H1 (cell line): ENCODE results near the gene NCAPG. TPM values are rescaled to one million over a fixed set of nuclear protein-coding genes. Genes with fewer than 3 reads are reported as not detected.

Experiments
- CTCF ChIA-PET: fragments of 300-600 bp; sonication (Branson Sonifier 250); formaldehyde crosslinking; loops from one replicate; lab custom pipeline; 2021; ENCODE audit not compliant: partially characterized antibody; lab: Charles Lee
- POLR2A ChIA-PET: fragments of 300-600 bp; sonication (Branson Sonifier 250); formaldehyde crosslinking; loops from one replicate; lab custom pipeline; 2021; ENCODE audit warnings: inconsistent platforms; ENCODE audit not compliant: partially characterized antibody; lab: Charles Lee
- DNase-seq, 2 experiments: peaks; one replicate each; pipeline versions ENCODE4 v3.0.0 to v3.0.0-alpha.2; 2010 to 2022; ENCODE audit warnings: low spot score in 2 of 2, low read depth in 1 of 2, mixed read lengths in 1 of 2
- FAIRE-seq: peaks from 2 replicates; lab custom pipeline; 2011; peaks lifted over from hg19 to GRCh38; lab: Jason Lieb, UNC
- H2AFZ ChIP-seq: 2 replicates; pipeline ENCODE4 v1.8.1; 2012; ENCODE audit warnings: low read length, inconsistent platforms
- H2AK5ac ChIP-seq: 2 replicates; pipeline ENCODE4 v1.6.1; 2013; ENCODE audit warnings: low read depth, low read length
- H2BK120ac ChIP-seq: replicated peaks from 2 replicates; pipeline ENCODE3; 2013; ENCODE audit warnings: low read depth, low read length, inconsistent platforms
- H2BK12ac ChIP-seq: 2 replicates; pipeline ENCODE4 v1.6.1; 2013; ENCODE audit warnings: low read depth, low read length
- H2BK15ac ChIP-seq: 2 replicates; pipeline ENCODE4 v1.6.1; 2013; ENCODE audit warnings: low read length
- H2BK20ac ChIP-seq: 2 replicates; pipeline ENCODE4 v1.6.1; 2013; ENCODE audit warnings: low read length
- H2BK5ac ChIP-seq: 2 replicates; pipeline ENCODE4 v1.6.1; 2013; ENCODE audit warnings: low read depth, low read length
- H3K14ac ChIP-seq: 2 replicates; pipeline ENCODE4 v1.6.1; 2013; ENCODE audit warnings: inconsistent platforms; ENCODE audit not compliant: insufficient read length
- H3K18ac ChIP-seq: 2 replicates; pipeline ENCODE4 v1.6.1; 2013; ENCODE audit warnings: low read length; ENCODE audit errors: extremely low read depth
- H3K23ac ChIP-seq: 2 replicates; pipeline ENCODE4 v1.6.1; 2013; ENCODE audit warnings: inconsistent platforms; ENCODE audit not compliant: insufficient read length
- H3K23me2 ChIP-seq: 2 replicates; pipeline ENCODE4 v1.6.1; 2013; ENCODE audit warnings: low read depth, low read length
- H3K27ac ChIP-seq: 2 replicates; pipeline ENCODE4 v1.6.1; 2011; ENCODE audit warnings: low read depth, low read length, inconsistent platforms
- H3K27me3 ChIP-seq, 4 experiments: replicated peaks in 1 of 4; 1 replicate in 1 of 4; 2 replicates in 3 of 4; pipeline versions ENCODE4 v1.6.1 to v1.8.1; 2011 to 2013; ENCODE audit warnings: low read length in 3 of 4, mild to moderate bottlenecking in 3 of 4, inconsistent platforms in 2 of 4, mixed read lengths in 2 of 4, moderate library complexity in 1 of 4; ENCODE audit not compliant: control insufficient read depth in 3 of 4, insufficient read depth in 3 of 4; ENCODE audit errors: extremely low read depth in 1 of 4
- H3K36me3 ChIP-seq, 4 experiments: 2 replicates each; pipeline versions ENCODE4 v1.6.1 to v1.8.1; 2011 to 2013; ENCODE audit warnings: mild to moderate bottlenecking in 4 of 4, low read length in 3 of 4, moderate library complexity in 2 of 4, control low read depth in 1 of 4, inconsistent platforms in 1 of 4; ENCODE audit not compliant: insufficient read depth in 4 of 4, control insufficient read depth in 2 of 4
- H3K4ac ChIP-seq: replicated peaks from 2 replicates; pipeline ENCODE3; 2013; ENCODE audit warnings: low read length, low read depth, mixed read lengths, inconsistent platforms; ENCODE audit not compliant: insufficient read length
- H3K4me1 ChIP-seq, 4 experiments: replicated peaks in 1 of 4; 1 replicate in 1 of 4; 2 replicates in 3 of 4; pipeline versions ENCODE4 v1.6.1 to v1.8.1; 2011 to 2013; ENCODE audit warnings: low read length in 3 of 4, inconsistent platforms in 2 of 4, mixed read lengths in 1 of 4; ENCODE audit not compliant: insufficient read depth in 4 of 4, control insufficient read depth in 3 of 4
- H3K4me2 ChIP-seq, 2 experiments: 2 replicates each; pipeline versions ENCODE4 v1.6.1 to v1.8.1; 2011 to 2013; ENCODE audit warnings: low read depth in 2 of 2, low read length in 2 of 2, control low read depth in 1 of 2, inconsistent platforms in 1 of 2, mild to moderate bottlenecking in 1 of 2; ENCODE audit not compliant: insufficient read depth in 1 of 2
- H3K4me3 ChIP-seq, 4 experiments: fragments of 200-600, 300-600 bp in 1 of 4; sonication (generic), shearing (Covaris generic), sonication (Bioruptor Twin) in 1 of 4; 2 replicates each; pipeline versions ENCODE4 v1.5.1 to v1.8.1; 2011 to 2016; ENCODE audit warnings: low read length in 4 of 4, low read depth in 3 of 4, control low read depth in 2 of 4, inconsistent platforms in 2 of 4, mild to moderate bottlenecking in 2 of 4, mixed read lengths in 1 of 4, moderate library complexity in 1 of 4; ENCODE audit not compliant: insufficient read depth in 2 of 4; ENCODE audit errors: extremely low read depth in 1 of 4
- H3K56ac ChIP-seq: replicated peaks from 2 replicates; pipeline ENCODE3; 2013; ENCODE audit warnings: low read depth, mild to moderate bottlenecking, mixed read lengths, low read length, inconsistent platforms; ENCODE audit not compliant: insufficient read length
- H3K79me1 ChIP-seq: 2 replicates; pipeline ENCODE4 v1.6.1; 2013; ENCODE audit warnings: low read depth, low read length, control low read depth
- H3K79me2 ChIP-seq, 2 experiments: 2 replicates each; pipeline versions ENCODE4 v1.6.1 to v1.8.1; 2012 to 2013; ENCODE audit warnings: low read length in 2 of 2, mild to moderate bottlenecking in 2 of 2, inconsistent platforms in 1 of 2; ENCODE audit not compliant: insufficient read depth in 2 of 2, control insufficient read depth in 1 of 2
- H3K9ac ChIP-seq, 4 experiments: replicated peaks in 1 of 4; 1 replicate in 1 of 4; 2 replicates in 3 of 4; pipeline versions ENCODE4 v1.6.1 to v1.8.1; 2011 to 2013; ENCODE audit warnings: low read depth in 3 of 4, low read length in 3 of 4, control low read depth in 2 of 4, mild to moderate bottlenecking in 2 of 4, moderate library complexity in 2 of 4, inconsistent platforms in 1 of 4; ENCODE audit errors: extremely low read depth in 1 of 4
- H3K9me3 ChIP-seq, 2 experiments: 2 replicates each; pipeline versions ENCODE4 v1.6.1 to v1.8.1; 2012 to 2013; ENCODE audit warnings: mild to moderate bottlenecking in 2 of 2, moderate library complexity in 2 of 2, control low read depth in 1 of 2, inconsistent platforms in 1 of 2, low read depth in 1 of 2, low read length in 1 of 2, mixed read lengths in 1 of 2; ENCODE audit not compliant: insufficient read depth in 2 of 2
- H4K20me1 ChIP-seq, 2 experiments: replicated peaks in 1 of 2; 2 replicates each; pipeline versions ENCODE3 to v1.8.1; 2011 to 2013; ENCODE audit warnings: inconsistent platforms in 2 of 2, low read length in 2 of 2, mild to moderate bottlenecking in 1 of 2; ENCODE audit not compliant: insufficient read depth in 2 of 2, control insufficient read depth in 1 of 2
- H4K5ac ChIP-seq: 2 replicates; pipeline ENCODE4 v1.6.1; 2013; ENCODE audit warnings: low read length, low read depth, mixed read lengths, inconsistent platforms; ENCODE audit not compliant: insufficient read length
- H4K8ac ChIP-seq: 2 replicates; pipeline ENCODE4 v1.8.0; 2013; ENCODE audit warnings: mild to moderate bottlenecking, moderate library complexity, low read length, inconsistent platforms; ENCODE audit not compliant: insufficient read depth; ENCODE audit errors: extremely low read depth
- H4K91ac ChIP-seq: replicated peaks from 2 replicates; pipeline ENCODE3; 2013; ENCODE audit warnings: low read length, mixed read lengths, inconsistent platforms; ENCODE audit not compliant: insufficient read length
- CEBPB ChIP-seq: IDR thresholded peaks from 2 replicates; pipeline ENCODE4 v1.6.1; 2012; ENCODE audit warnings: low read depth, low read length
- HDAC2 ChIP-seq, 2 experiments: fragments of 300-600 bp in 1 of 2; sonication (generic) in 1 of 2; IDR thresholded peaks; 2 replicates each; pipeline ENCODE4 v1.6.1; 2011 to 2012; ENCODE audit warnings: low read depth in 2 of 2, low read length in 2 of 2, mild to moderate bottlenecking in 2 of 2, moderate library complexity in 2 of 2, borderline replicate concordance in 1 of 2, inconsistent platforms in 1 of 2
- HDAC6 ChIP-seq: IDR thresholded peaks from one replicate; pipeline ENCODE4 v1.7.1; 2012; ENCODE audit warnings: low read depth, mild to moderate bottlenecking, inconsistent platforms, low read length, moderate library complexity
- MAFK ChIP-seq: IDR thresholded peaks from 2 replicates; pipeline ENCODE4 v1.6.1; 2012; ENCODE audit warnings: low read depth, mild to moderate bottlenecking, improper control_type of control experiment, low read length
- NANOG ChIP-seq: IDR thresholded peaks from 2 replicates; pipeline ENCODE4 v1.6.1; 2011; ENCODE audit warnings: low read length, low read depth, mild to moderate bottlenecking, inconsistent platforms; ENCODE audit not compliant: insufficient read depth, poor library complexity, severe bottlenecking
- POLR2A ChIP-seq, 2 experiments: IDR thresholded peaks; 1 replicate in 1 of 2; 2 replicates in 1 of 2; pipeline ENCODE4 v1.6.1; 2011; ENCODE audit warnings: low read depth in 2 of 2, low read length in 2 of 2, mild to moderate bottlenecking in 2 of 2; ENCODE audit errors: control extremely low read depth in 1 of 2
- POLR2AphosphoS5 ChIP-seq: IDR thresholded peaks from 2 replicates; pipeline ENCODE4 v1.6.1; 2011; ENCODE audit warnings: low read depth, low read length
- POU5F1 ChIP-seq: IDR thresholded peaks from 2 replicates; pipeline ENCODE4 v1.6.1; 2011; ENCODE audit warnings: low read depth, mild to moderate bottlenecking, low read length, moderate library complexity
- RAD21 ChIP-seq, 2 experiments: IDR thresholded peaks in 1 of 2; conservative IDR thresholded peaks in 1 of 2; 2 replicates each; pipeline ENCODE4 v1.6.1; 2011; ENCODE audit warnings: low read depth in 2 of 2, low read length in 2 of 2, improper control_type of control experiment in 1 of 2, inconsistent platforms in 1 of 2, mild to moderate bottlenecking in 1 of 2, moderate library complexity in 1 of 2
- SUZ12 ChIP-seq: fragments of 200-600 bp; sonication (generic); IDR thresholded peaks from 2 replicates; pipeline ENCODE4 v1.6.1; 2012; ENCODE audit warnings: mild to moderate bottlenecking, inconsistent platforms, low read length, moderate library complexity, mixed read lengths
- WGBS, 2 experiments: shearing (Covaris generic) in 1 of 2; methylation state at CpG; one replicate each; pipeline versions ENCODE4 v1.1.6 to v1.1.7; 2013 to 2015; ENCODE audit warnings: low lambda C conversion rate in 2 of 2, mixed read lengths in 2 of 2, inconsistent platforms in 1 of 2, low coverage in 1 of 2, missing lambda C conversion rate in 1 of 2; ENCODE audit not compliant: insufficient replicate concordance in 2 of 2, insufficient coverage in 1 of 2, insufficient read length in 1 of 2; ENCODE audit errors: extremely low coverage in 1 of 2, missing lambda C conversion rate in 1 of 2; 5-methylcytosine and 5-hydroxymethylcytosine counted together
- polyA plus RNA-seq, 7 experiments: library from polyadenylated mRNA; depleted of rRNA in 3 of 7; stranded (reverse) in 5 of 7; unstranded in 2 of 7; fragments of >200 nt in 5 of 7; fragments of 200-250 nt in 2 of 7; gene quantifications; 1 replicate in 5 of 7; 2 replicates in 1 of 7; 4 replicates in 1 of 7; pipeline versions ENCODE4 v1.2.1 to v1.2.3, GENCODE V29; 2011 to 2013; ENCODE audit warnings: missing spikeins in 2 of 7, mixed read lengths in 2 of 7
- total RNA-seq: library from RNA; stranded (reverse); fragmentation: NEBNext Ultra II Directional; extraction: Animal tissue kit (Norgen Biotek cat#: 25700); gene quantifications from 2 replicates; pipeline ENCODE4 v1.2.1, GENCODE V29; 2021
- TF ChIP-seq, protein P1 (sequence below): IDR thresholded peaks from 2 replicates; pipeline ENCODE4 v1.6.1; 2012; ENCODE audit warnings: low read length, inconsistent platforms

The NCAPG gene
- total and polyA plus RNA-seq, 2 of the 8 experiments (the other 6 are each of a cell fraction or from before 2014, with no cell fraction given): 12.9 to 52.3 TPM

DNA sequence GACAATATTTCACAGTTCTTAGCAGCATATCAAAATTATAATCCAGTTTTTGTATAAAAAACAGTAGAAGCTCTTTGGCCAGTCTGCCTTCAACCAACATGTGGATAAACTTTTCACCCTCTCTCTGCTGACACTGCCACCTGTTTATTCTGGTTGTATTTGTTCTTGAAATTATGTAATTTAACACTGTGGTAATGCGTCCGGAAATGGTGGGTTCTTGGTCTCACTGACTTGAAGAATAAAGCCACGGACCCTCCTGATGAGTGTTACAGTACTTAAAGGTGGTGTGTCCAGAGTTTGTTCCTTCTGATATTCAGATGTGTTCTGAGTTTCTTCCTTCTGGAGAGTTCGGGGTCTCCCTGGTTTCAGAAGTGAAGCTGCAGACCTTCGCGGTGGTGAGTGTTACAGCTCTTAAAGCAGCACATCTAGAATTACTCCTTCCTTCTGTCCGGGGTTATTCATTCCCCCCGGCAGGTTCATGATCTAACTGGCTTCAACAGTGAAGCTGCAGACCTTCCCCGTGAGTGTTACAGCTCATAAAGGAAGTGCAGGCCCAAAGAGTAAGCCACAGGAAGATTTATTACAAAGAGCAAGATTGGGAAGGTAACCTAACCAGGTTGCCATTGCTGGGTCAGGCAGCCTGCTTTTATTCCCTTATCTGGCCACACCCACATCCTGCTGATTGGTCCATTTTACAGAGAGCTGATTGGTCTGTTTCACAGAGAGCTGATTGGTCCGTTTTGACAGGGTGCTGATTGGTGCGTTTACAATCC lies 45.1 kb upstream of the NCAPG start:
- WGBS, 2 experiments: 90% methylated on average over 11 of the region's 11 CpGs; no CpG with 5 or more reads in 1 of the 2 experiments
- Histone ChIP-seq H3K23ac (no peak overlapping the region), H2AK5ac (no peak overlapping the region), H2BK20ac (no peak overlapping the region), H3K27me3 (no peaks in the 10 kb centered on the region), H3K14ac (no peak overlapping the region), H3K9ac (no peak overlapping the region), H2BK120ac (no peak overlapping the region), H3K79me1 (no peaks in the 10 kb centered on the region), H3K4me1 (peaks cover 0 to 3% (median 3%) of the 10 kb centered on the region in 4 experiments; a peak in 4 of 7 replicates), H3K18ac (no peak overlapping the region), H2BK5ac (no peak overlapping the region), H3K79me2 (no peaks in the 10 kb centered on the region), H3K56ac (no peak overlapping the region), H2BK15ac (no peak overlapping the region), H4K5ac (no peak overlapping the region), H2BK12ac (no peak overlapping the region), H3K36me3 (no peaks in the 10 kb centered on the region), H3K4me3 (no peak overlapping the region), H4K91ac (no peak overlapping the region), H4K20me1 (no peaks in the 10 kb centered on the region), H3K4me2 (no peak overlapping the region), H3K4ac (no peak overlapping the region), H3K27ac (no peak overlapping the region), H4K8ac (no peak overlapping the region), H3K23me2 (no peaks in the 10 kb centered on the region), H3K9me3 (peaks cover 0 to 15% of the 10 kb centered on the region in 2 experiments; a peak in 3 of 4 replicates), H2AFZ (no peak overlapping the region)
- ChIA-PET POLR2A (no interaction called here), CTCF (interaction anchor here (1.7 kb wide), 1 partner anchor 16 kb away, joined by 4 read pairs; the partner anchor contains the start of gene FAM184B)
- FAIRE-seq (no peak), DNase-seq (no peak)
- TF ChIP-seq POLR2AphosphoS5 (no peak), HDAC2 (IDR thresholded peaks at IDR 0.05; ENCODE audit: borderline replicate concordance in 1 of 2, low read depth in 2 of 2, low read length in 2 of 2) (no peak), POU5F1 (no peak), POLR2A (IDR thresholded peaks at IDR 0.05; ENCODE audit: control extremely low read depth in 1 of 2, low read depth in 2 of 2, low read length in 2 of 2) (no peak), MAFK (no peak), SUZ12 (no peak), HDAC6 (no peak), RAD21 (IDR thresholded peaks at IDR 0.05 in 1 of 2, conservative IDR thresholded peaks at IDR 0.05 in 1 of 2; ENCODE audit: low read depth in 2 of 2, low read length in 2 of 2) (no peak), CEBPB (no peak), NANOG (no peak)
- TF ChIP-seq, protein P1, sequence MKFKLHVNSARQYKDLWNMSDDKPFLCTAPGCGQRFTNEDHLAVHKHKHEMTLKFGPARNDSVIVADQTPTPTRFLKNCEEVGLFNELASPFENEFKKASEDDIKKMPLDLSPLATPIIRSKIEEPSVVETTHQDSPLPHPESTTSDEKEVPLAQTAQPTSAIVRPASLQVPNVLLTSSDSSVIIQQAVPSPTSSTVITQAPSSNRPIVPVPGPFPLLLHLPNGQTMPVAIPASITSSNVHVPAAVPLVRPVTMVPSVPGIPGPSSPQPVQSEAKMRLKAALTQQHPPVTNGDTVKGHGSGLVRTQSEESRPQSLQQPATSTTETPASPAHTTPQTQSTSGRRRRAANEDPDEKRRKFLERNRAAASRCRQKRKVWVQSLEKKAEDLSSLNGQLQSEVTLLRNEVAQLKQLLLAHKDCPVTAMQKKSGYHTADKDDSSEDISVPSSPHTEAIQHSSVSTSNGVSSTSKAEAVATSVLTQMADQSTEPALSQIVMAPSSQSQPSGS: no peak
